LNCAP (cell line): ENCODE measurements around the gene TAS2R1.

Experiments used
- TF ChIP-seq, protein P1 (sequence below): fragments of 450-650 bp; IDR thresholded peaks from 2 replicates; pipeline ENCODE4 v1.5.1; 2017; ENCODE audit warnings: mild to moderate bottlenecking

TAS2R1 gene

DNA sequence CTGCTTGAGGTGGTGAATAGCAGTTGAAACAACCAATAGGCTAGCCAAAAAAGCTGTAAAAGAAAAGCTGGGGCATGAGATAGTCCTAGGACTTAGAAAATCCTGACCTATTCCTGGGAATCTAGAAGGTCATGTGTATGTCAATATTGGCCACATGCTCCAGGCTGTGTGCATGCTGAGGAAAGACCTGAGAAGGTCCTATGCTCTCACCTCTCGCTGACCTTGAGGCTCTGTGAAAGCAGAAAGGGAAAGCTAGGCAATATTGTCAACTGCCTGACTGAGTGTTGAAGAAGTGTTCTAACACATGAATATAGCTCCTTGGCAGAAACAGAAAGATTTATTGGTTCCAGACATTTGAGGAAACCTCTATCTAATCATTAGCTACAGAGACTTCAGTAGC, 19.8 kb downstream of the TAS2R1 start:
- TF ChIP-seq, protein P1, sequence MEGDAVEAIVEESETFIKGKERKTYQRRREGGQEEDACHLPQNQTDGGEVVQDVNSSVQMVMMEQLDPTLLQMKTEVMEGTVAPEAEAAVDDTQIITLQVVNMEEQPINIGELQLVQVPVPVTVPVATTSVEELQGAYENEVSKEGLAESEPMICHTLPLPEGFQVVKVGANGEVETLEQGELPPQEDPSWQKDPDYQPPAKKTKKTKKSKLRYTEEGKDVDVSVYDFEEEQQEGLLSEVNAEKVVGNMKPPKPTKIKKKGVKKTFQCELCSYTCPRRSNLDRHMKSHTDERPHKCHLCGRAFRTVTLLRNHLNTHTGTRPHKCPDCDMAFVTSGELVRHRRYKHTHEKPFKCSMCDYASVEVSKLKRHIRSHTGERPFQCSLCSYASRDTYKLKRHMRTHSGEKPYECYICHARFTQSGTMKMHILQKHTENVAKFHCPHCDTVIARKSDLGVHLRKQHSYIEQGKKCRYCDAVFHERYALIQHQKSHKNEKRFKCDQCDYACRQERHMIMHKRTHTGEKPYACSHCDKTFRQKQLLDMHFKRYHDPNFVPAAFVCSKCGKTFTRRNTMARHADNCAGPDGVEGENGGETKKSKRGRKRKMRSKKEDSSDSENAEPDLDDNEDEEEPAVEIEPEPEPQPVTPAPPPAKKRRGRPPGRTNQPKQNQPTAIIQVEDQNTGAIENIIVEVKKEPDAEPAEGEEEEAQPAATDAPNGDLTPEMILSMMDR = no peak

DNA sequence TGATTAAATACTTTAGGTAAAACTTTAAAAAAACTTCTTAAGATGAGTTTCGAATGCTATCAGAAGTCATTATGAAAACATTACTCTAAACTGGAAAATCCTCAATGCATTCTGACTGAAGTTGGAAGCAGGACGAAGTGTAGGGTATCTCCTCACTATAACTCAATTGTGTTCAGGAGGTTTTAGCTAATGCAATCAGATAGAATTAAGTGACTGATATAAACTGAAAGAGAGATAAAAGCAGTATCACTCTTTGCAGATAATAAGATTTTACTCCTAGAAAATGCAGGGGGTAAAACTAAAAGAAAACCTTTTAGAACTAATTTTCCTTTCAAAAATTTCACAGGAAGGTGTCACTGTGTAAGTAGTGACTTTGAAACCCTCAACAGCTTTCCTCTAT, 22.1 kb downstream of the TAS2R1 start:
- TF ChIP-seq, protein P1 = no peak

DNA sequence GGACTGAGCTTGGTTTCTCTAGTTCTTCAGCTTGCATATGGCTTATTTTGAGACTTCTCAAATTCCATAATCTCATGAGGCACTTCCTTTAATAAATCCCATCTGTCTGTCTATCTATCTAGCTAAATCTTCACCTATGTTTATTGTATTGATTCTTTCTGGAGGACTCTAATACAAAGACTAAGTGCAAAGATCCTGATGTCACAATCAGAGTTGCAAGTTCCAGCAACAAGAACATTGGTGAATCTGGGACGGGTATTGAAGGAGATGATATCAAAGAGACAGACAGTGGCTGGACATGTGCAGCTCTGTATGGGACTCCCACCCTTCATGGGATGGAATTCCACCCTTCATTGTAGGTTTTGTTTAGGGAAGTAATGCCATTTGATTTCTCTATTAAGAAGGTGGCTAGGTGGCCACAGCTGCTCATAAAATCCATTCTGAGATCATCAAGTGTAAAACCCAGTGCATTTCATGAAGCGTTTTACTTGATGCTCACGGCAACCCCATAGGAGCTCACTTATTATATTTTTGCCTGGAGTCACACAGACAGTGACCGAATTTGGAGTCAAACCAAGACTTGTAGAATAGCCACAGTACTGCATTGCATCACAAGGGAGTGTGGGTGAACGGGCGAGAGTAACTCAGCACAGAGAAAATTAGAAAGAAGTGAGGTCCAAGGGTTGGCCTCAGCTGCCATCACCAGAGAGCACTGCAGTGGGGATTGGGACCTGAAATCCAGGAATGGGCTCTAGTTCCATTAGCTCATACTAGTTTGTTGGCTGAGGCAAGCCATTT, 24.9 kb downstream of the TAS2R1 start:
- TF ChIP-seq, protein P1 = no peak

DNA sequence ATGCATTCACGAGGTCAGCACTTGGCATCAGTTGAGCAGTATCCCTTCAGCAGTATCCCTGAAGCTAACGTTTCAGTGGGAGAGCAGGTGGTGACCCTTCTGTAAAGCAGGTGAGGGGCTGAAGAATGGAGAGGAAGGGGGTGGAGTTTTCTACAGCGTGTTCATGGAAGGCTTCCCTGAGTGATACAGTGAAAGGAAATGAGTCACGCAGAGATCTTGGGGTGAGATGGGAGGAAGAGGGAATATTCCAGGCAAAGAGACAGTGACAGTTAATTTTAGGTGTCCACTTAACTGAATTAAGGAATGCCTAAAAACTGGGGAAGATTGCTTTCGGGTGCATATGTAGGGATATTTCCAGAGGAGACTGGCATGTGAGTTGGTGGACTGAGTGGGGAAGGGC, 25.7 kb downstream of the TAS2R1 start:
- TF ChIP-seq, protein P1 = no peak

DNA sequence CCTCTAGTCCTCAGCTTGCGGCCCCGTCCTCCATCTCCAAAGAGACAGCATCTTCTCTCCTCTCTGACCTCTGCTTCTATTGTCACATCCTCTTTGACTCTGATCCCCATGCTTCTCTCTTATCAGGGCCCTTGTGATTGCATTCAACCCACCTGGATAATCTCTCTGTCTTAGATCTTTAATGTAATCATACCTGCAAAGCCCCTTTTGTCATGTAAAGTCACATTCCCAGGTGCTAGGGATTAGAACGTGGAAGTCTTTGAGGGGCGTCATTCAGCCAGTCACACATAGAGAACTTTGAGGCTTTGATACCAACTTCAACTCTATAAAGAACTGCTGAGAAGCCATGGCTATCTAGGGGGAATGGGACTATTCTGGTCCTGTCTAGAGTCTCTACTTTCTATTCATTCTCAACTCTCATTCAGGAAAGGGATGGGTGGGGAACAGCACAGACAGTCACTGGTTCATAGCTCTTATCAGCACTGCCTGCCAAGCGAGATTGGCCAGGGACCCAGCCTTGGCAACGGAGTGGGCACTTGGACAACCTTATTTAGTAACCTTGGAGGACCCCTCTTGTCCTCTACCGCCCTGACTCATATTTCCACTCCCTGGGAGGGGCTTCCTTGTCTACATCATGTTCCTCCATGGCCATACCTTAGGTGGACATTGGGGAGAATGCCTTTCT, 29.0 kb downstream of the TAS2R1 start:
- TF ChIP-seq, protein P1 = no peak

DNA sequence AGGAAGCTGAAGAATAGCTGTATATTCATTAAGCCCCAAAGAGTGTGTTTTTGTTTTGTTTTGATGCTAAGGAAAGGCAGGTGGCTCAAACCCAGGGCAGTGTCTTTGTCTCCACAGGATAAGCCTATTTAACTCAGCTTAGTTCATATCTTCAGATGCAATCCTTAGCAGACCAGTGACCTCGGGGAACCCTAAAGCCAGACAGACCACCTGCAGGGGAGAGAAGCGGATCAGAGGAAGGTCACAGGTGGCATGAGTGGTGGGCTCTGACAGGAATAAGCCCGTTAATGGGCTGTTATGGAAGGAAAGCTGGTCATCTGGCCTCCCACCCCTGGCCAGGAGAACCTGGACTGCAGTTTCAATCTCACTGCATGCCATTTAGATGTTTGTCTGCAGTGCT, 30.8 kb downstream of the TAS2R1 start:
- TF ChIP-seq, protein P1 = no peak

DNA sequence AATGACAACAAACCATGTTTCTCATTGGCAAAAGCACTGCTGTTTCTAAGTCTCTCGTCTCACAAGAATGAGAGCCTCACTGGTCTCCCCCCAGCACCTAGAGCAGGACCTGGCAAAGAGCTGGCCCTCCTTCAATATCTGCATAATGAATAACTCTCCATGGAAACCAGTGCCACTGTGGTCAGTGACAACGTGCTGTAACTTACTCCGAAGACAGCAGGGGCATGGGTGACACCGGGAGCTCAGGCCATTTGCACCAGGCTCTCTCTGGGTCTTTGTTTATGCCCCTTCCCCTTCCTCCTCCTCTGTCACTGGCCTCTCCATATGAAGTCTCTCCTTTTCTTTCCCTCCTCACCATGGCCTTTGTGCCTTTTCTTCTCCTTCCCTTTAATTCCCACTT, 33.3 kb downstream of the TAS2R1 start:
- TF ChIP-seq, protein P1 = no peak
